Measurements from ENCODE around the gene DBT.

DNA sequence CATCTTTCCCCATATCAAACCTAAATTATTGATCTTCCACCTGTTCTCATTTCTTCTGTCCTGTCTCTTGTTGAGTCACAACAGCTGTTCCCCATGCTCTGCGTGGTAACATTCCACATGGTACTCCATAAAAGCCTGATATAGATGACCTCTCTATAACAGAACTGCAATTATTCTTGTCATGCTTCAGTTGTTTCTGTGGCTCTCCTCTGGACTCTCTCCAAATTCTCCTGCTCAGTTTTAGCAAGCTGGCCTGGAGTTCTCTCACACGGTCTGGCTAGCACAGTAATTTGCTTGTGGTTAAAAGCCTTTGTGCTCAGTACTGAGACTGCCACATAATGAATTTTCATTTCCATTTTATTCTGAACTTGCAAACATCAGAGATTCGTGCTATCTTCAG, 61.0 kb downstream of the DBT start:
- TF ChIP-seq, protein P1, sequence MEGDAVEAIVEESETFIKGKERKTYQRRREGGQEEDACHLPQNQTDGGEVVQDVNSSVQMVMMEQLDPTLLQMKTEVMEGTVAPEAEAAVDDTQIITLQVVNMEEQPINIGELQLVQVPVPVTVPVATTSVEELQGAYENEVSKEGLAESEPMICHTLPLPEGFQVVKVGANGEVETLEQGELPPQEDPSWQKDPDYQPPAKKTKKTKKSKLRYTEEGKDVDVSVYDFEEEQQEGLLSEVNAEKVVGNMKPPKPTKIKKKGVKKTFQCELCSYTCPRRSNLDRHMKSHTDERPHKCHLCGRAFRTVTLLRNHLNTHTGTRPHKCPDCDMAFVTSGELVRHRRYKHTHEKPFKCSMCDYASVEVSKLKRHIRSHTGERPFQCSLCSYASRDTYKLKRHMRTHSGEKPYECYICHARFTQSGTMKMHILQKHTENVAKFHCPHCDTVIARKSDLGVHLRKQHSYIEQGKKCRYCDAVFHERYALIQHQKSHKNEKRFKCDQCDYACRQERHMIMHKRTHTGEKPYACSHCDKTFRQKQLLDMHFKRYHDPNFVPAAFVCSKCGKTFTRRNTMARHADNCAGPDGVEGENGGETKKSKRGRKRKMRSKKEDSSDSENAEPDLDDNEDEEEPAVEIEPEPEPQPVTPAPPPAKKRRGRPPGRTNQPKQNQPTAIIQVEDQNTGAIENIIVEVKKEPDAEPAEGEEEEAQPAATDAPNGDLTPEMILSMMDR (IDR thresholded peaks at IDR 0.05; ENCODE audit: low read length): no peak
- TF ChIP-seq EZH2 (optimal IDR thresholded peaks at IDR 0.05; ENCODE audit: low read depth, low read length): no peak
- no peak for TF ChIP-seq EZH2phosphoT487 (IDR thresholded peaks at IDR 0.05; ENCODE audit: low read length)
